Esophagus muscularis mucosa (tissue), 4 donors: ENCODE data around the gene MYO9B. TPM values are rescaled to one million over a fixed set of nuclear protein-coding genes. Genes with fewer than 3 reads are reported as not detected.

Experiments
- DNase-seq: peaks from one replicate; pipeline ENCODE4 v3.0.0-alpha.2; 2017; ENCODE audit errors: extremely low spot score
- H3K27ac ChIP-seq, 4 donors: fragments of 200-600 bp; sonication (generic); replicated peaks in 1 of 4; 1 replicate in 3 of 4; 2 replicates in 1 of 4; pipeline ENCODE4 v1.5.1; 2016 to 2019; ENCODE audit warnings: mild to moderate bottlenecking in 1 of 4
- H3K27me3 ChIP-seq, 4 donors: fragments of 200-600 bp; sonication (generic); one replicate each; pipeline versions ENCODE4 v1.5.1 to v1.6.0; 2016 to 2019
- H3K36me3 ChIP-seq, 4 donors: fragments of 200-600 bp; sonication (generic); one replicate each; pipeline ENCODE4 v1.5.1; 2016 to 2019
- H3K4me1 ChIP-seq, 4 donors: fragments of 200-600 bp; sonication (generic); one replicate each; pipeline ENCODE4 v1.5.1; 2016 to 2019
- H3K4me3 ChIP-seq, 4 donors: fragments of 200-600 bp; sonication (generic); 1 replicate in 2 of 4; 2 replicates in 2 of 4; pipeline ENCODE4 v1.5.1; 2016 to 2019; ENCODE audit warnings: mild to moderate bottlenecking in 4 of 4, moderate library complexity in 1 of 4
- H3K9me3 ChIP-seq, 4 donors: fragments of 200-600 bp; sonication (generic); 1 replicate in 3 of 4; 2 replicates in 1 of 4; pipeline ENCODE4 v1.5.1; 2016 to 2019
- EP300 ChIP-seq: sonication (generic); formaldehyde crosslinking; IDR thresholded peaks from one replicate; pipeline ENCODE4 v1.6.1; 2017; ENCODE audit warnings: antibody characterized with exemption
- POLR2A ChIP-seq: fragments of 450-650 bp; IDR thresholded peaks from one replicate; pipeline ENCODE4 v1.6.1; 2017; ENCODE audit warnings: antibody characterized with exemption, moderate library complexity, mild to moderate bottlenecking, low read depth
- POLR2AphosphoS5 ChIP-seq, 2 donors: sonication (generic); formaldehyde crosslinking; IDR thresholded peaks; one replicate each; pipeline ENCODE4 v1.6.1; 2017; ENCODE audit warnings: antibody characterized with exemption in 2 of 2
- WGBS: methylation state at CpG from one replicate; pipeline ENCODE4 v1.1.5; 2018; 5-methylcytosine and 5-hydroxymethylcytosine counted together
- intact Hi-C: fragments of 100-400 bp; cut with DNase I; formaldehyde crosslinking; loops from one replicate; pipeline ENCODE4 v1.15.1; 2023
- total RNA-seq, 4 donors: library from RNA; depleted of rRNA; stranded (reverse); fragments of >200 nt; gene quantifications; one replicate each; pipeline versions ENCODE4 v1.1.0 to v1.2.1, GENCODE V29; 2016
- TF ChIP-seq, protein P1 (sequence below), 3 experiments: fragments of 200-600 bp in 2 of 3; fragments of 450-650 bp in 1 of 3; sonication (generic) in 2 of 3; IDR thresholded peaks; one replicate each; pipeline ENCODE4 v1.5.1; 2017 to 2019; ENCODE audit warnings: antibody characterized with exemption in 3 of 3, mild to moderate bottlenecking in 2 of 3, moderate library complexity in 1 of 3

MYO9B gene
- total RNA-seq, 4 donors from 2014 or later = 52.6 to 73.3 (median 57.7) TPM

DNA sequence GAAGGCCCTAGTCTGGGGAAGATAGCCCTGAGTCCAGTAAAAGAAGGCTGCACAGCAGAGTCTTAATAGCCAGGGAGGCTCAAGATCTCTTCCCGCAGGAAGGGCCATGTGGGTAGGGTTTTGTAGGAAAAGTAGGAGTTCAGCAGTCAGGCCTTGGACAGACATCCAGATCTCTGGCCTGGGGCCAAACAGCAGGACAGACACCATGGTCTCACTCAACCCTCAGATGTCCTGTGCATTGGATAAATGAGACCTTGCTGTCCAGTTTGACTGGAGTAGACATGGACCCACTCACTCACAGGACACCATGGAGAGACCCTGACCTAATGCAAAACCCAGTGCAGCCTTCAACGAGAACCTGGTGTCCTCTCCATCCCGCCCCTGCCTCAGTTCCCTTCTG lies 154.3 kb downstream of the MYO9B start:
- Histone ChIP-seq H3K4me1 (peaks cover 16 to 36% (median 33%) of the 10 kb centered on the region in 4 donors), H3K36me3 (peaks cover 13 to 54% (median 46%) of the 10 kb centered on the region in 4 donors), H3K9me3 (no peaks in the 10 kb centered on the region), H3K27ac (no peak overlapping the region), H3K27me3 (no peaks in the 10 kb centered on the region), H3K4me3 (no peak overlapping the region)
- TF ChIP-seq POLR2AphosphoS5 (IDR thresholded peaks at IDR 0.05) = no peak
- TF ChIP-seq EP300 = no peak
- no peak for TF ChIP-seq POLR2A
- TF ChIP-seq, protein P1, sequence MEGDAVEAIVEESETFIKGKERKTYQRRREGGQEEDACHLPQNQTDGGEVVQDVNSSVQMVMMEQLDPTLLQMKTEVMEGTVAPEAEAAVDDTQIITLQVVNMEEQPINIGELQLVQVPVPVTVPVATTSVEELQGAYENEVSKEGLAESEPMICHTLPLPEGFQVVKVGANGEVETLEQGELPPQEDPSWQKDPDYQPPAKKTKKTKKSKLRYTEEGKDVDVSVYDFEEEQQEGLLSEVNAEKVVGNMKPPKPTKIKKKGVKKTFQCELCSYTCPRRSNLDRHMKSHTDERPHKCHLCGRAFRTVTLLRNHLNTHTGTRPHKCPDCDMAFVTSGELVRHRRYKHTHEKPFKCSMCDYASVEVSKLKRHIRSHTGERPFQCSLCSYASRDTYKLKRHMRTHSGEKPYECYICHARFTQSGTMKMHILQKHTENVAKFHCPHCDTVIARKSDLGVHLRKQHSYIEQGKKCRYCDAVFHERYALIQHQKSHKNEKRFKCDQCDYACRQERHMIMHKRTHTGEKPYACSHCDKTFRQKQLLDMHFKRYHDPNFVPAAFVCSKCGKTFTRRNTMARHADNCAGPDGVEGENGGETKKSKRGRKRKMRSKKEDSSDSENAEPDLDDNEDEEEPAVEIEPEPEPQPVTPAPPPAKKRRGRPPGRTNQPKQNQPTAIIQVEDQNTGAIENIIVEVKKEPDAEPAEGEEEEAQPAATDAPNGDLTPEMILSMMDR (IDR thresholded peaks at IDR 0.05) = no peak
- DNase-seq = no peak
- intact Hi-C loops = no loop called here
- WGBS = 96% methylated on average over 3 of the region's 3 CpGs

DNA sequence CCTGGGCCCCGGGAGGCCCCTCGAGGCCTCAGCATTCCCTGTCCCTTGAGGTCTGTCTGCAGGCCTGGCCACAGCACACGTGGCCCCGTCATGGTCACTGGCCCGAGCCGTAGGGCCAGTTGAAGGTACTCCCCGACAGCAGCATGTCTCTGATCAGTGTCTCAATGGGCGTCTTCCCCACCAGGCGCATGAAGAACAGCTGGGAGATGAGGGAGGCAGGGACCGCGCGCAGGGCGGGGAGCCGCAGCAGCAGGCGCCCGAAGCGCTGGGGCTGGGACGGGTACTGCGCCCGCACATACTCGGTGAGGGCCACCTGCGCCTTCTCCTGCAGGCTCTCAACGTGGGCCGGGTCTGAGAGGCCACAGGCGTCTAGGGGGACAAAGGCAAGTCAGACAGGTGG lies 156.7 kb downstream of the MYO9B start:
- Histone ChIP-seq H3K4me1 (peaks cover 22 to 45% (median 42%) of the 10 kb centered on the region in 4 donors), H3K36me3 (peaks cover 13 to 60% (median 51%) of the 10 kb centered on the region in 4 donors), H3K27me3 (no peaks in the 10 kb centered on the region), H3K4me3 (no peak overlapping the region), H3K27ac (no peak overlapping the region), H3K9me3 (no peaks in the 10 kb centered on the region)
- intact Hi-C loops = no loop called here
- WGBS = 90% methylated on average over 15 of the region's 25 CpGs
- TF ChIP-seq POLR2A = no peak
- TF ChIP-seq EP300 = no peak
- TF ChIP-seq, protein P1 (IDR thresholded peaks at IDR 0.05) = no peak
- no peak for TF ChIP-seq POLR2AphosphoS5 (IDR thresholded peaks at IDR 0.05)
- no peak for DNase-seq

DNA sequence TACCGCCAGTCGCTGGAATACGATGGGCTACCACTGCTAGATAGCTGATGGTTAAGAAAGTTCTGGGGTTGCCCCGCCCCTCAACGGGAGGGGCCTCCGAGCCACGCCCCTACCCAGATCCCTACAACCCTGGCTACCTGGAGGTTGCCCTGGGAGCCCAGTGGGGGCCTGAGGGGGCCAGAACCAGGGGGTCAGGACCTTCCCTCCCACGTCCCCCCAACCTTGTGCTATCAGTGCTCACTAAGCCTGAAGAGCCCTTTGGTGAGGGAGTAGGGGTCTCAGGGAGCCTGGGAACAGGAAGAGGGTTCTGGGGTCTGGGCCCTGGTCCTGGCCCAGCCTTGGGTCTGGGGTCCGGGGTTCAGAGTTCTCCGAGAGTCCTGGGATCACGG lies 159.3 kb downstream of the MYO9B start:
- WGBS = 23% methylated on average over 8 of the region's 11 CpGs
- intact Hi-C loops = no loop called here
- Histone ChIP-seq H3K4me3 (peak overlapping the region; percentile 55 to 61 (median 58)), H3K4me1 (peaks cover 22 to 41% (median 32%) of the 10 kb centered on the region in 4 donors), H3K27me3 (no peaks in the 10 kb centered on the region), H3K9me3 (no peaks in the 10 kb centered on the region), H3K27ac (peak overlapping the region; percentile 77 to 87 (median 78)), H3K36me3 (peaks cover 17 to 71% (median 60%) of the 10 kb centered on the region in 4 donors)
- no peak for DNase-seq
- TF ChIP-seq POLR2AphosphoS5 (IDR thresholded peaks at IDR 0.05) (no peak), EP300 (no peak), POLR2A (no peak)
- TF ChIP-seq, protein P1 (IDR thresholded peaks at IDR 0.05) = no peak

DNA sequence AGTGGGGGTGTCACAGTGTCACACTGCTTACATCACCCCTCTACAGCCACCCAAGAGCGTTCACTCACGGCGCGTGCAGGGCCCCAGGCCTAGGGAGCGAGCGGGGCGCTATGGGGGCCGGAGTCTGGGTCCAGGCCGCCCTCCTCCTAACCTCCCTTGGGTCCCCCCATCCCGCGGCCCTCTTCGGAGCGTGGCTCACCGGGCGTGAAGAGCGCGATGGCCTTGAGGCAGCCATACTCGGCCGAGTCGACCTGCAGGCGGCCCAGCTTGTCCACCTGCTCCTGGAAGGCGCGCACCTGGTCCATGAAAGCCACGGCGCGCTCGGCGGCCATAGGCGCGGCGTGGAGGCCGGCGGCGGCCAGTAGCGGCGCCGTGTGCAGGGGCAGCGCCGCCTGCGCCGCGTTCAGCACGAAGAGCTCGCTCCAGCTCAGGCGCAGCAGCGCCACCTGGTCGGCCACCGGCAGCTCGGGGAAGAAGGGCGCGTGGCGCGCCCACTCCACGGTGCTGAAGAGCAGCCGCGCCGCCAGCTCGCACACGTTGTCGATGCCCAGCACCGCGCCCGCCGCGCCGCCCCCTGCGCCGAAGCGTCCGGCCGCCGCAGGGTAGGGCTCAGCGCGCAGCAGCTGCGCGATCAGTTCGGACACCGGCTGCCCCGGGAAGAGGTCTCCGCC lies 159.9 kb downstream of the MYO9B start:
- Histone ChIP-seq H3K27me3 (no peaks in the 10 kb centered on the region), H3K27ac (peak overlapping the region; percentile 77 to 87 (median 78)), H3K36me3 (peaks cover 17 to 68% (median 63%) of the 10 kb centered on the region in 4 donors), H3K4me3 (peak overlapping the region; percentile 55 to 61 (median 58)), H3K4me1 (peaks cover 22 to 46% (median 33%) of the 10 kb centered on the region in 4 donors), H3K9me3 (no peaks in the 10 kb centered on the region)
- DNase-seq = no peak
- no CpG with 5 or more reads among the region's 80 CpGs for WGBS
- intact Hi-C loops = no loop called here
- no peak for TF ChIP-seq EP300
- TF ChIP-seq, protein P1 (IDR thresholded peaks at IDR 0.05) = peak; percentile 56 to 66 (median 59)
